ENCODE results near the gene AKR1C4. TPM values are rescaled to one million over a fixed set of nuclear protein-coding genes. Genes with fewer than 3 reads are reported as not detected.

AKR1C4 gene
- total RNA-seq, 4 donors from 2014 or later, result 0.35 TPM; not detected in 3

Other genes starting within 250 kb of the AKR1C4 start
- 100 to 1,000 TPM; 203 to 254 (median 208) TPM for gene AKR1C1, start 233.4 kb upstream of the AKR1C4 start, total RNA-seq
- 100 to 1,000 TPM; 325 to 380 (median 345) TPM for gene AKR1C2, start 193.0 kb upstream of the AKR1C4 start, total RNA-seq
- 100 to 1,000 TPM in 3 of 4 donors, 10 to 100 TPM in 1; 48.3 to 293 (median 197) TPM for gene AKR1C3, start 102.4 kb upstream of the AKR1C4 start, total RNA-seq
- gene AKR1C8, start 11.7 kb upstream of the AKR1C4 start, total RNA-seq, result under 1 TPM in 1 of 4 donors, not detected in 3; 0.56 TPM
- gene UCN3, start 168.1 kb downstream of the AKR1C4 start, total RNA-seq, result not detected
- under 1 TPM in 1 of 4 donors, not detected in 3; 0.18 TPM for gene TUBAL3, start 208.0 kb downstream of the AKR1C4 start, total RNA-seq
- 10 to 100 TPM; 19.8 to 76.4 (median 36.3) TPM for gene NET1, start 215.7 kb downstream of the AKR1C4 start, total RNA-seq

All from gastrocnemius medialis (tissue), 4 donors.